B cell (primary cell): Measurements from ENCODE around the gene TPH2.

ENCODE experiments used
- CTCF ChIP-seq: fragments of 200-600 bp; IDR thresholded peaks from one replicate; pipeline ENCODE4 v1.8.0; 2022; ENCODE audit warnings: antibody characterized with exemption, mild to moderate bottlenecking
- EZH2 ChIP-seq: IDR thresholded peaks from 2 replicates; pipeline ENCODE4 v1.6.1; 2012; ENCODE audit warnings: borderline replicate concordance, low read depth, mild to moderate bottlenecking, moderate library complexity, low read length; ENCODE audit not compliant: insufficient read depth, poor library complexity, severe bottlenecking

- TF ChIP-seq EZH2: no peak
- TF ChIP-seq CTCF: no peak
These were observed 48.2 kb upstream of the TPH2 start for GRCh38 chr12:71890475-71890874.
